Measurements from ENCODE around the gene AHRR. TPM values are rescaled to one million over a fixed set of nuclear protein-coding genes. Genes with fewer than 3 reads are reported as not detected.

Gene AHRR
- polyA plus RNA-seq, 2 of the 4 experiments (the other 2 are of a cell fraction): 1.2 to 1.7 TPM

- Histone ChIP-seq H3K4me3 (no peak overlapping the region), H3K9me3 (no peaks in the 10 kb centered on the region), H3K4me1 (peaks cover 9% of the 10 kb centered on the region), H3K27ac (no peak overlapping the region), H3K4me2 (no peak overlapping the region)
- TF ChIP-seq RFX5 (IDR thresholded peaks at IDR 0.05): no peak
- TF ChIP-seq NR3C1 (IDR thresholded peaks at IDR 0.05): no peak
- TF ChIP-seq POLR2AphosphoS2 (conservative IDR thresholded peaks at IDR 0.05; ENCODE audit: low read length): no peak
- no peak for TF ChIP-seq ZC3H11A (IDR thresholded peaks at IDR 0.05)
- no peak for TF ChIP-seq EHMT2 (IDR thresholded peaks at IDR 0.05; ENCODE audit: low read depth)
- no peak for TF ChIP-seq JUNB (IDR thresholded peaks at IDR 0.05)
- TF ChIP-seq CHD4 (IDR thresholded peaks at IDR 0.05; ENCODE audit: borderline replicate concordance): no peak
- TF ChIP-seq RAD21 (conservative IDR thresholded peaks at IDR 0.05 in 1 of 2, IDR thresholded peaks at IDR 0.05 in 1 of 2): no peak
- no peak for TF ChIP-seq MYC (IDR thresholded peaks at IDR 0.05; ENCODE audit: borderline replicate concordance, low read length)
- no peak for TF ChIP-seq CHD2 (IDR thresholded peaks at IDR 0.05; ENCODE audit: low read length, partially characterized antibody)
- TF ChIP-seq HOXA7 (CRISPR knock-in tag; IDR thresholded peaks at IDR 0.05): no peak
- no peak for TF ChIP-seq FOXS1 (CRISPR knock-in tag; IDR thresholded peaks at IDR 0.05)
- TF ChIP-seq PBX3 (IDR thresholded peaks at IDR 0.05): no peak
- TF ChIP-seq TP53 (CRISPR knock-in tag; IDR thresholded peaks at IDR 0.05): no peak
- TF ChIP-seq MAFK (IDR thresholded peaks at IDR 0.05; ENCODE audit: partially characterized antibody): no peak
- no peak for TF ChIP-seq EHF (CRISPR knock-in tag; IDR thresholded peaks at IDR 0.05)
- no peak for TF ChIP-seq CBX2 (IDR thresholded peaks at IDR 0.05; ENCODE audit: borderline replicate concordance, low read depth)
- no peak for ATAC-seq
- DNase-seq (ENCODE audit: low read depth in 1 of 2, low spot score in 1 of 2): no peak
- CTCF ChIA-PET: no interaction called here
- WGBS (ENCODE audit: missing lambda C conversion rate): 85% methylated on average over 4 of the region's 6 CpGs
- POLR2A ChIA-PET: interaction anchor here (0.6 kb wide), 1 partner anchor 370 kb away, joined by 3 read pairs; no protein-coding TSS in a partner anchor
- no peak for FAIRE-seq
Measured at GRCh38 chr5:468401-468800, 146.9 kb downstream of the AHRR start.

GRCh38 chr5:469752-470483, 148.4 kb downstream of the AHRR start:
- ChIA-PET CTCF (interaction anchor here (1.5 to 2.0 kb wide), 2 partner anchors 13 to 23 kb away, joined by 4 to 6 read pairs; no protein-coding TSS in a partner anchor), POLR2A (no interaction called here)
- ATAC-seq: no peak
- Histone ChIP-seq H3K4me1 (peaks cover 11% of the 10 kb centered on the region), H3K4me3 (no peak overlapping the region), H3K9me3 (no peaks in the 10 kb centered on the region), H3K4me2 (no peak overlapping the region), H3K27ac (no peak overlapping the region)
- no peak for FAIRE-seq
- 94% methylated on average over 16 of the region's 19 CpGs for WGBS (ENCODE audit: missing lambda C conversion rate)
- TF ChIP-seq TFCP2L1 (CRISPR knock-in tag; IDR thresholded peaks at IDR 0.05): no peak
- TF ChIP-seq HMGXB4 (CRISPR knock-in tag; IDR thresholded peaks at IDR 0.05; ENCODE audit: borderline replicate concordance): no peak
- TF ChIP-seq JUNB (IDR thresholded peaks at IDR 0.05): no peak
- no peak for TF ChIP-seq NFE2L2 (conservative IDR thresholded peaks at IDR 0.05; ENCODE audit: low read length)
- TF ChIP-seq RARB (CRISPR knock-in tag; IDR thresholded peaks at IDR 0.05): no peak
- no peak for TF ChIP-seq ZNF302 (CRISPR knock-in tag; IDR thresholded peaks at IDR 0.05)
- no peak for TF ChIP-seq CHD2 (IDR thresholded peaks at IDR 0.05; ENCODE audit: low read length, partially characterized antibody)
- no peak for TF ChIP-seq FOXS1 (CRISPR knock-in tag; IDR thresholded peaks at IDR 0.05)
- no peak for TF ChIP-seq E2F6 (IDR thresholded peaks at IDR 0.05; ENCODE audit: borderline replicate concordance, low read depth)
- no peak for DNase-seq (ENCODE audit: low read depth in 1 of 2, low spot score in 1 of 2)
